Adipocyte (in vitro differentiated cells): ENCODE results near the gene ZNF500.
A peak's percentile ranks its signal among the peaks of the same experiment; 100 is the strongest.

ENCODE experiments used
- DNase-seq: peaks from one replicate; pipeline ENCODE4 v3.0.0-alpha.2; 2015; ENCODE audit warnings: low read depth
- H3K27me3 ChIP-seq: replicated peaks from 2 replicates; pipeline ENCODE4 v1.7.0; 2013; ENCODE audit warnings: mild to moderate bottlenecking, low read length, moderate library complexity; ENCODE audit not compliant: control insufficient read depth, insufficient read depth
- H3K36me3 ChIP-seq: 2 replicates; pipeline ENCODE4 v1.7.0; 2013; ENCODE audit warnings: low read length, mild to moderate bottlenecking, moderate library complexity; ENCODE audit not compliant: control insufficient read depth, insufficient read depth, severe bottlenecking
- H3K4me1 ChIP-seq: 2 replicates; pipeline ENCODE4 v1.7.0; 2013; ENCODE audit warnings: mild to moderate bottlenecking, low read length, moderate library complexity; ENCODE audit not compliant: control insufficient read depth, insufficient read depth
- H3K4me3 ChIP-seq: 2 replicates; pipeline ENCODE4 v1.7.0; 2013; ENCODE audit warnings: mild to moderate bottlenecking, low read length, moderate library complexity
- H3K9ac ChIP-seq: 2 replicates; pipeline ENCODE4 v1.7.0; 2013; ENCODE audit warnings: mild to moderate bottlenecking, low read length, moderate library complexity
- H3K9me3 ChIP-seq: 2 replicates; pipeline ENCODE4 v1.7.0; 2013; ENCODE audit warnings: mild to moderate bottlenecking, low read length, moderate library complexity; ENCODE audit not compliant: control insufficient read depth

Gene ZNF500

DNA sequence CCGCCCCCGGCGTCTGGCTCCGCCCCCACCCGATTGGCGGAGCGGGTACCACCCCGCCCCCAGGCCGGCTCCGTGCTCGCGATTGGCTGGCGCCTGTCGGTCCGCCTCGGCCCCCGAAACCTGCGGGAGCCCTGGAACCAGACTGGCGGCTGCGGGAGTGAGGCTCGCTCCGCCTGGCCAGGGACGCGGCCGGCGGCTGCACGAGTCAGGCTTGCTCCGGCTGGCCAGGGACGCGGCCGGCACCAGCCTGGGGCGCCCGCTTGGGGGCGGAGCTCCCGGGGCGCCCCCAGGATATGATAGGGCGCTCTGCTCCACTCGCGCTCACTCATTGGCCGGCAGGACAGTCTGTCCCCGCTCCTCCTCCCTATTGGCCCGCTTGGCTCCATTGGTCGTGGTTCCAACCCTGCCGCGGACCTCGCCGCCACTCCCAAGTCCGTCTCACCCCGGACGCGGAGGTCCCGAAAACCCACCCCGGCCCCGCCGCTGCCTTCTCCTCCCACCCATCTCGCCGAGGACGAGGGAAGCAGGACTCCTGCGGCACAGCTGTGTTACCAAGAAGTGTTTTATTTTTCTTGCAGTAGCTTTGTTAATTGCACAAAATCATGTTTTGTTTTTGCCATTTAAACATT lies 35.8 kb upstream of the ZNF500 start:
- Histone ChIP-seq H3K36me3 (peaks cover 31% of the 10 kb centered on the region), H3K4me1 (peaks cover 16% of the 10 kb centered on the region), H3K9ac (peak overlapping the region; percentile 86), H3K27me3 (no peaks in the 10 kb centered on the region), H3K9me3 (no peaks in the 10 kb centered on the region), H3K4me3 (peak overlapping the region; percentile 84)
- peak; percentile 98 for DNase-seq

DNA sequence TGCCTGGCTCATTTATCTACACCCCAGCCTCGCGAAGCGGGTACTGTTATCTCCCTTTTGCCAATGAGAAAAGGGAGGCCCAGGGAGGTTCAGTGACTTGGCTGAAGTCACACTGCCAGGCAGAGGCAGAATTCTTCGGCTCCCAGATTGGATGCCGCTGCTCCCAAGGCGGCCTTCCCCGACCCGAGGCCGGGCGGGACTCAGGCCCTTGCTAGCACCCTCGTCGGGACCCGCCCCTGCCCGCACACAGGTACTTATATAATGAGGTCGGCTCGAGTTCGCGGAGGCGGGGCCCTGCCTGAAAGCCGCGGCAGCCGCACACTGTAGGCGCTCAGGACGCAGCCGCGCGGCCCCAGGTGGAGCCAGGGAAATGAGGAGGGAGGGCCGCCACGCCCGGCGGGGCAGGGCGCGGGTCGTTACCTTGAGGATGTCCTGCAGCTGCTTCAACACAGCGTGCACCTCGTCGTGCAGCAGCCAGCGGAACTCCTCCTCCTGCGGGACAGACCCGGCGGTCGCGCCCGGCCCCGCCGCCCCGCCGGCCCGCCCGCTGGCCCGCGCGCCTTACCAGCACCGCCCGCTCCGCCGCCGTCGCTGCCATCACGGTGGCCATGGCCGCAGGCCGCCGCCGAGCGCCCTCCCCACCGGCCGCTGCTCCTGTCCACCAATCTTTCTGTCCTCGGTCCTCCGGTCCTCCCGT lies 35.1 kb upstream of the ZNF500 start, which contains the start of gene ROGDI:
ROGDI (minus strand) TSS at position 672 of the 697 bp plus-strand sequence; CDS start at position 610, 62 bp downstream.
- Histone ChIP-seq H3K36me3 (peaks cover 24% of the 10 kb centered on the region), H3K27me3 (no peaks in the 10 kb centered on the region), H3K9ac (peak within 1 kb of the TSS; percentile 86), H3K9me3 (no peaks in the 10 kb centered on the region), H3K4me1 (peaks cover 16% of the 10 kb centered on the region), H3K4me3 (peak within 1 kb of the TSS; percentile 84)
- peak; percentile 69 for DNase-seq

DNA sequence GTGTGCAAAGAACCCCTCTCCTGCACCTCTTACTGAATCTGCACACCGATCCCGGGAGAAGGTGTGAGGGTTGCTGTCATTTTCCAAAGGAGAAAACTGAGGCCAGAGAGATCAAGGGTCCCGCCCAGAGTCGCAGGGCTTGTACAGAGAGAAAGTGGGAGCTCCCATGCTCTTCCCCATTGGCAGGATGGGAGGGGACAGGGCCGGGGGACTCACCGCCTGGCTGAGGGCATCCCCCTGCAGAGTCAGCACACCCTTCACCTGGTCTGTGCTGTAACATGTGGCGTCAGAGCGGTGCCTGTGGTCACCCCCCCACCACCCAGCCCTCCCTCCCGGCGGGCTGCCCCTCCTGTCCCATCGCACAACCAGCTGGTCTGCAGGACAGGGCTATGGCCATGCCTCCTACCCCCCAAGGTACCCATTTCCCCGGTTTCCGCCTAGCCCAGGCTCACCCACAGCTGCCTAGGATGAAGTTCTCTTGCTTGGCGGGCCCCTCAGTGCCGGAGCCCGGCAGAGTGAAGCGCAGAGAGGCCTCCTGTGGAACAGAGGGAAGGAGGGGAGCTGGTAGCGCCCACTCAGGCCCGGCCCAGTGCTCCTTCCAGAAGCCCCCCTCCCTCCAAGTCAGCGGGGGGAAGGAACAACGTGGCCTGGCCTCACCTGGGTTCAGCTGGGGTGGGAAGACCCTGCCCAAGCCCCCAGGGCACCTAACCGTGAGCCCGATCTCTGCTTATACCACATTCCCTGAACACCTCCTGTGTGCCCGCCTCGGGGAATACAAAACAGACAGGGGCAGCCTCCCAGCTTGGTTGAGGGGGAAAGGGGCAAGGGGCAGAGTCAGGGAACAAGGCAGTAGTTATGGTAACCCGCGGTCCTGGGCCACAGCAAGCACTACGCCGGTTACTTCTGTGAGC lies 34.3 kb upstream of the ZNF500 start:
- DNase-seq, result no peak
- Histone ChIP-seq H3K4me1 (peaks cover 16% of the 10 kb centered on the region), H3K9ac (peak overlapping the region; percentile 86), H3K4me3 (peak overlapping the region; percentile 84), H3K36me3 (peaks cover 21% of the 10 kb centered on the region), H3K9me3 (no peaks in the 10 kb centered on the region), H3K27me3 (no peaks in the 10 kb centered on the region)

DNA sequence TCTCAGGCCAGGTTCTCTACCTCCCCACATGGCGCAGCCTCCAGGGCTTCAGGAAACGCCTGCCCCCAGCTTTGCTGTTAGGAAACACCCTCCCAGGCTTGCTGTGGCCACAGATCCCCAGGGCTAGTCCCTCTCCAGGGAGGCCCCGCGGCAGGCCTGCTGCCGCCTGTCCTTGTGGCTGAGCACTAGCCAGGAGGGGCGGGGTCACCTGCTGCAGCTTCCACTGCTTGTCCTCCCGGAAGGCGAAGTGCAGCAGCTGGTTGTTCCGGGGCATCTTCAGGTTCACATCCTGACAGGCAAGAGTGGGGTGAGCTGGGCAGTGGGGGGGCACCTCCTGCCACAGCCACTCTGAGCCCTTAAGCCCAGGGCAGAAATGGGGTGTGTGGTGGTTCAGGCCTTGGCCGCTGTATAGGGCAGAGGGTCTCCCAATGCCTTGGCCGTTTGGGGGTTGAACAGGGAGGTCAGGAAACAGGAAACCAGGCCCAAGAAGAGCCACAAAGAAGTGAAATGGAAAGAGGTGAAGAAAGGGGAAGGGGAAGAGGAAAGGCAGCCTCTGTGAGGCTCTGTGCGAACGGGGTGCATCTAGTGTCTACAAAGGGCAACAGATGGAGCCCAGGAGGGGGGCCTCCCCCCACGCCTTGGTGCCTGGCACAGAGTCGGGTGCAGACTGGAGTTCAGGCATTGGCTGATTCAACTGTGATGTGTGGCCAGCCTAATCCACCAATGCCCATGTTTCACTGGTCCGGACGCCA lies 33.5 kb upstream of the ZNF500 start:
- no peak for DNase-seq
- peaks cover 13% of the 10 kb centered on the region for H3K36me3 ChIP-seq
- no peaks in the 10 kb centered on the region for H3K9me3 ChIP-seq
- H3K9ac ChIP-seq, result no peak overlapping the region
- H3K4me1 ChIP-seq, result peaks cover 16% of the 10 kb centered on the region
- H3K27me3 ChIP-seq, result no peaks in the 10 kb centered on the region
- no peak overlapping the region for H3K4me3 ChIP-seq

DNA sequence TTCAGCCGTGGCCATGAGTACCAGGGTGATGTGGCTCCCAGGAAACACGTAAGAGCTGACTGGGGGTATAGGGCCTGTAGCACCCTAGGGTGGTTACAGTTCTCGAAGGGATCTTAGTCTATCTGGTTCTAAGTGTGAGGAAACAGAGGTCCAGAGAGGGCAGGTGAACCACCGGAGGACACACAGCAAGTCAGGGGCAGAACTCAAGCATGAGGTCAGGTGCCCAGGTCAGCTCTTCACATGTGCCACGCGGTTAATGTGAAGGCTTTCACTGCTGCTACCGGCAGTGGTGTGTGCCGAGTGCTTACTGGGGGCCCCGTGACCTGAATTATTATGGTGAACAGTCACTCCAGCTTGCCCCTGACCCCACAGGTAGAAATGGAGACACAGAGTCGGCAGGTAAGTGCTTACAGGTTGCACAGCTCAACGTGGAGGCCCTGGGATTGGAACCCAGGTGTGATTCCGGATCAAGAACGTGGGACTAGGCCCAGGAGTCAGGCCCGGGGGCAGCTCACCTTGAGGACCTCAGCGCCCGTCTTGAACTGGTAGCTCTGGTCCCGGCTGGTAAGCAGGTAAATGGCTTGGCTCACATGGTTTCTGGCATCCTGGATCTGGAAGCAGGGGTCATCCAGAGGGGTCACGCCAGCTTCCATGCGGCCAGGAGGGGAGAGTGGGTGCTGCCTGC lies 32.4 kb upstream of the ZNF500 start:
- peaks cover 2% of the 10 kb centered on the region for H3K36me3 ChIP-seq
- peaks cover 16% of the 10 kb centered on the region for H3K4me1 ChIP-seq
- no peak overlapping the region for H3K9ac ChIP-seq
- no peaks in the 10 kb centered on the region for H3K27me3 ChIP-seq
- no peak for DNase-seq
- no peak overlapping the region for H3K4me3 ChIP-seq
- H3K9me3 ChIP-seq, result no peaks in the 10 kb centered on the region

DNA sequence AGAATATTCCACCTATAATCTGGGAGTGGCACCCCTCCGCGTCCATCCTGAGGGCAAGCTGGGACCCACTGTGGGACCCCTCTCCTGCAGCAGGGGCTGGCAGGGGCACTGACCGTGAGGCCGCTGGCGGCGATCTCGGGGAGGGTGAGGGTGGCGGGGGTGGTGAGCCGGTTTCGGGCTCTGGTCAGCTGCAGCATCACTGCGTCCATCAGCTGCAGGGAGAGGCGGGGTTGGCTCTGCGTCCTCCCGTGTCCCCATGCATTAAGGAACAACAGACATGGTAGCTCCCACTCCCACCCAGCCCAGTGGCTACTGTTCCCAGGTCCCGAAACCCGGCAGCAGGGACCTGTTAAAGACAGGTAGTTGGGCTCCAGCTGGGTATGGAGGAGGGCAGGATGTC lies 31.5 kb upstream of the ZNF500 start:
- Histone ChIP-seq H3K9me3 (no peaks in the 10 kb centered on the region), H3K4me1 (peaks cover 10% of the 10 kb centered on the region), H3K9ac (no peak overlapping the region), H3K36me3 (no peaks in the 10 kb centered on the region), H3K27me3 (no peaks in the 10 kb centered on the region), H3K4me3 (no peak overlapping the region)
- no peak for DNase-seq

DNA sequence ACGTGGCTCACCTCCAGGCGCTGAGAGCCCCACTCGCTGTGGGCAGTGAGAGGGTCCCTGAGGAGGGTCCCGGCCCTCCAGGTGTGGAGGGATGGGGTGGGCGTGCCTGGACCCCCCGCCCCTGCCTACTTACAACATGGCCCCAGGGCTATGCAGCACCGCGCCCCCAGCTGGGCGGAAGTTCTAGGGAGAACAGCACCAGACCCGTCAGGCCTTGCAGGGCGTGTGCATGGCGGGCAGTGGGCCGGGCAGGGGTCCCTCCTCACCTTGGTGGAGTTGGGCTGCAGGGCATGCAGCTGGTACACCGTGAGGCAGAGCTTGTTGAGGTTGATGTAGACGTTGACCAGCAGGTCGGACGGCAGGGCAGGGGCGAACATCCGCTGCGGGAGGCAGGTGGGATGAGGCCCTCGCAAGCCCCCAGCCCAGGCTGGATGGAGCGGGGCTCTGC lies 30.9 kb upstream of the ZNF500 start:
- Histone ChIP-seq H3K9ac (no peak overlapping the region), H3K4me3 (no peak overlapping the region), H3K36me3 (no peaks in the 10 kb centered on the region), H3K4me1 (peaks cover 6% of the 10 kb centered on the region), H3K9me3 (no peaks in the 10 kb centered on the region), H3K27me3 (no peaks in the 10 kb centered on the region)
- no peak for DNase-seq

DNA sequence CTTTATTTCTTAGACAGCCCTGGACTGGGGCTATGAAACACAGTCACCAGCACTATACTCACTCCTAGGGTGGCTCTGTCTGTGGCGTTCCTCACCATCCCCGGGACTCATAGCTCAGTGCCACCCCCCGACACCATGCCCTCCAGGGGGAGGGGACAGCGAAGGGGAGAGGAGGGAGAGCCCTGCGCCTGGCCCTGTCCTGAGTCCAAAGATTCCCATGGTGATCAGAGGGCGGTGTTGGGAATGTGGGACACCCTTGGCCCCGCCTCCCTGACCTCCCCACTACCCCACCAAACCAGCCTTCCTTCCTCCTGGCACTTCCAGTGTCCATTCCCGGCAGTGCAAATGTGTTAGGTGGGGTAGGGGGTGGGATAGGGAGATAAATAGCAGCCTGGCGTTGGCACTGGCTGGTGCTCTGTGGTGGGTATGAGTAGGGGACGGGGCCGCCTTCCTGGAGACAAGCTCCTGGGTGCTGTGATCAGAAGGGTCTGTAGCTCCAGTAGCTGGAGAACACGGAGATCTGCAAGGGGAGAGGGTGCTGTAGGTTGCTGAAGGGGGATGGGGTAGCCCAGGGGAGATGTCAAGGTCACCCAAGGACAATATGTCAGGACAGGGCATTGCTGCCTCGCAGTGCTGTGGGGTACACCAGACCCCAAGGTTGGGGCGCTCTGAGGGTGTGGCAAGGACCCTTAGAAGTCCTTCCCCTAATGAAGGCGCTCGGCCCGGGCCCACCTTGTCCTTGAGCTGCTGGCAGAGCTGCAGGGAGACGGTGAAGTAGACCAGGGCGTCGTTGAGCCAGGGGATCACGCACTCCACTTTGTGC lies 30.2 kb upstream of the ZNF500 start:
- H3K9ac ChIP-seq, result no peak overlapping the region
- no peaks in the 10 kb centered on the region for H3K36me3 ChIP-seq
- H3K27me3 ChIP-seq, result no peaks in the 10 kb centered on the region

DNA sequence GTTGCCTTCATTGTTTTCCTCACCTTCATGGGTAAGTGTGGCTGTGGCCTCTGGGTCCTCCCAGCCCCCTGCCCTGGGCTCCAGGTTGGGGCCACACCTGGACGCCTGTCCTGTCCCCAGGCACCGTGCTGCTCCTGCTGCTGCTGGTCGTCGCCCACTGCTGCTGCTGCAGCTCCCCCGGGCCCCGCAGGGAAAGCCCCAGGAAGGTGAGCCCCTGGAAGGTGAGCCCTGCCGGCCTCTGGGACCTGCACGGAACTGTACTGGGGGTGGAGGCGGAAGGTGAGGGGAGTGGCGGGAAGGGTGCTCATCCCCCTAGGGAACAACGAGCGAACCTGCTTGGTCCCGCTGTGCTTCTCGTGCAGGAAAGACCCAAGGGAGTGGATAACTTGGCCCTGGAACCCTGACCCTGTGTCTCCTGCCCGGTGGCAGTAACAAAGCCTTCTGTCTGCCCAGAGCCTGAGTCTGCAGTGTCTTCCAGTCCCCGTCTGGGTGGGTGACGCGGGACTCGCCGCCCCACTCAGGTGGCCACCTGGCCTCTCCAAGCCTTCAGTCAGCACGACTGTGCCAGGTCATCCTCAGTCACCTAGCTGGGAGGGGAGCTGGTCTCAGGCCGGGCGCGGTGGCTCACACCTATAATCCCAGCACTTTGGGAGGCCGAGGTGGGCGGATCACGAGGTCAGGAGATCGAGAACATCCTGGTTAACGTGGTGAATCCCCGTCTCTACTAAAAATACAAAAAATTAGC lies 29.0 kb upstream of the ZNF500 start:
- Histone ChIP-seq H3K27me3 (peaks cover 4% of the 10 kb centered on the region), H3K9me3 (no peaks in the 10 kb centered on the region), H3K9ac (no peak overlapping the region), H3K4me3 (no peak overlapping the region), H3K36me3 (no peaks in the 10 kb centered on the region), H3K4me1 (no peaks in the 10 kb centered on the region)
- DNase-seq, result no peak

More for the DNA sequence above, 30.2 kb upstream of the ZNF500 start:
- H3K9me3 ChIP-seq, result no peaks in the 10 kb centered on the region
- H3K4me3 ChIP-seq, result no peak overlapping the region
- peaks cover 6% of the 10 kb centered on the region for H3K4me1 ChIP-seq
- DNase-seq, result no peak
